Neutrophil (primary cell): ENCODE data around the gene PTGDR.

Source experiments
- H3K27ac ChIP-seq: fragments of 200-600 bp; sonication (generic); 2 replicates; pipeline ENCODE4 v1.5.1; 2016; ENCODE audit warnings: mild to moderate bottlenecking, moderate library complexity
- H3K27me3 ChIP-seq: fragments of 200-600 bp; sonication (generic); 2 replicates; pipeline ENCODE4 v1.6.0; 2016; ENCODE audit warnings: mild to moderate bottlenecking
- H3K36me3 ChIP-seq: fragments of 200-600 bp; sonication (generic); 2 replicates; pipeline ENCODE4 v1.5.1; 2017
- H3K4me1 ChIP-seq, 2 experiments: fragments of 200-600 bp in 1 of 2; sonication (generic) in 1 of 2; 1 replicate in 1 of 2; 2 replicates in 1 of 2; pipeline versions ENCODE4 v1.5.1 to v1.6.1; 2013 to 2016; ENCODE audit warnings: low read depth in 1 of 2, low read length in 1 of 2, mild to moderate bottlenecking in 1 of 2, moderate library complexity in 1 of 2; ENCODE audit not compliant: control insufficient read depth in 1 of 2, insufficient read depth in 1 of 2
- H3K4me3 ChIP-seq, 2 experiments: fragments of 200-600 bp in 1 of 2; sonication (generic) in 1 of 2; 1 replicate in 1 of 2; 2 replicates in 1 of 2; pipeline ENCODE4 v1.5.1; 2013 to 2016; ENCODE audit warnings: low read depth in 1 of 2, low read length in 1 of 2, mild to moderate bottlenecking in 1 of 2, moderate library complexity in 1 of 2
- H3K9me3 ChIP-seq: fragments of 200-600 bp; sonication (generic); 2 replicates; pipeline ENCODE4 v1.5.1; 2016
- CTCF ChIP-seq: fragments of 200-600 bp; sonication (generic); IDR thresholded peaks from 2 replicates; pipeline ENCODE4 v1.5.1; 2016; ENCODE audit warnings: antibody characterized with exemption

The PTGDR gene

GRCh38 chr14:52269100-52269499 is 1.6 kb downstream of the PTGDR start:
- Histone ChIP-seq H3K36me3 (no peaks in the 10 kb centered on the region), H3K27me3 (peaks cover 29% of the 10 kb centered on the region), H3K9me3 (no peaks in the 10 kb centered on the region), H3K4me3 (peak overlapping the region; percentile 73 to 75), H3K27ac (no peak overlapping the region), H3K4me1 (peaks cover 55 to 57% of the 10 kb centered on the region in 2 experiments)
- no peak for TF ChIP-seq CTCF

- peaks cover 29% of the 10 kb centered on the region for H3K27me3 ChIP-seq
- H3K4me3 ChIP-seq: no peak overlapping the region
- H3K9me3 ChIP-seq: no peaks in the 10 kb centered on the region
- H3K36me3 ChIP-seq: no peaks in the 10 kb centered on the region
- TF ChIP-seq CTCF: no peak
- H3K4me1 ChIP-seq: peaks cover 47 to 49% of the 10 kb centered on the region in 2 experiments
- no peak overlapping the region for H3K27ac ChIP-seq
These were observed 2.5 kb downstream of the PTGDR start for GRCh38 chr14:52269982-52270381.

- no peak for TF ChIP-seq CTCF
- H3K27ac ChIP-seq: no peak overlapping the region
- H3K4me3 ChIP-seq: no peak overlapping the region
These were observed 4.0 kb downstream of the PTGDR start for GRCh38 chr14:52271538-52271937.

GRCh38 chr14:52272375-52272774 is 4.9 kb downstream of the PTGDR start:
- no peak for TF ChIP-seq CTCF
- H3K9me3 ChIP-seq: no peaks in the 10 kb centered on the region
- H3K4me3 ChIP-seq: no peak overlapping the region
- H3K36me3 ChIP-seq: peaks cover 10% of the 10 kb centered on the region
- no peak overlapping the region for H3K27ac ChIP-seq
- peaks cover 29% of the 10 kb centered on the region for H3K27me3 ChIP-seq
- peaks cover 23 to 25% of the 10 kb centered on the region in 2 experiments for H3K4me1 ChIP-seq

More at GRCh38 chr14:52271538-52271937, 4.0 kb downstream of the PTGDR start:
- Histone ChIP-seq H3K4me1 (peaks cover 31 to 33% of the 10 kb centered on the region in 2 experiments), H3K27me3 (peaks cover 29% of the 10 kb centered on the region), H3K36me3 (peaks cover 6% of the 10 kb centered on the region), H3K9me3 (no peaks in the 10 kb centered on the region)

GRCh38 chr14:52275372-52275771 is 7.9 kb downstream of the PTGDR start:
- TF ChIP-seq CTCF: no peak
- peaks cover 8% of the 10 kb centered on the region for H3K27me3 ChIP-seq
- H3K4me1 ChIP-seq: peaks cover 15% of the 10 kb centered on the region in 2 experiments
- peaks cover 10% of the 10 kb centered on the region for H3K36me3 ChIP-seq
- H3K4me3 ChIP-seq: no peak overlapping the region
- H3K9me3 ChIP-seq: no peaks in the 10 kb centered on the region
- no peak overlapping the region for H3K27ac ChIP-seq

- H3K27me3 ChIP-seq: no peaks in the 10 kb centered on the region
- H3K4me3 ChIP-seq: no peak overlapping the region
- no peak for TF ChIP-seq CTCF
- peaks cover 20% of the 10 kb centered on the region in 2 experiments for H3K4me1 ChIP-seq
- H3K9me3 ChIP-seq: no peaks in the 10 kb centered on the region
- peaks cover 10% of the 10 kb centered on the region for H3K36me3 ChIP-seq
- H3K27ac ChIP-seq: no peak overlapping the region
These were observed 10.1 kb downstream of the PTGDR start for GRCh38 chr14:52277552-52277951.
